ENCODE measurements around the gene PRKCE.
A peak's percentile ranks its signal among the peaks of the same experiment; 100 is the strongest.

PRKCE gene

DNA sequence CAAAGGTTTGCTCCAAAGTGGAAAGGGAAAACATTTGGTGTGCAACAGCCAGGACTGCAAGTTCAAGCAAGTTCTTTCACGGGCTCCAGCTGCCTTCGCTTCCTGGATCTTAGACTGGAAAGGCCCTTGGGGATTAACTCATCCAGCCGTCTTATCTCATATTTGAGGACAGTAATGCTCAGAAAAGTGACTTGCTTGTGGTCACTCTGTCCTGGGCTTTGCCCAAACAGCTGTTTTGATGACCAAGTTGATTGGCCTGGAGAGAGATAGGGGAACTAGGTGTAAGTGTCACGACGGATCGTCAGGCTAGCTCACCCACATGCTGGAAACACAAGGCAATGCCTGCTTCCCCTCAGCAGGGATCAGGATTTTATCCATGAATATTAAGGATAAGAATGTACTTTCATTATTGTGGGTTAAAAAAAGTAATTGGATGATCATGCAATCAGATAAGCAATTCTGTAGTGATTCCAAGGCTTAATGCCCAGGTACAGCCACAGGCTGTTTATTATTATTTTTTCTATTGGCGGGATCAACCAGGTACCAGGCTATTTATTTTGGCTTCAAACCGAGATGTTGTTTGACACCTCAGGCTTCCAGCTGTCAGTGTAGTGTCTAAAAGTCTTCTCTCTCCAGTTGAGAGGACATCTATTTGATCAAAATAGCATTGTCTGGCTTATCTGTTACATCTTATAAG lies 483.2 kb downstream of the PRKCE start:
- no peak overlapping the region for H3K4me3 Mint-ChIP-seq
- no peaks in the 10 kb centered on the region for H3K4me1 Mint-ChIP-seq
- no peak for DNase-seq (ENCODE audit: low spot score in 2 of 2)
- ATAC-seq: no peak
- no peaks in the 10 kb centered on the region for H3K9me3 Mint-ChIP-seq
- peaks cover 4% of the 10 kb centered on the region for H3K36me3 Mint-ChIP-seq
- H3K27ac Mint-ChIP-seq: no peak overlapping the region

DNA sequence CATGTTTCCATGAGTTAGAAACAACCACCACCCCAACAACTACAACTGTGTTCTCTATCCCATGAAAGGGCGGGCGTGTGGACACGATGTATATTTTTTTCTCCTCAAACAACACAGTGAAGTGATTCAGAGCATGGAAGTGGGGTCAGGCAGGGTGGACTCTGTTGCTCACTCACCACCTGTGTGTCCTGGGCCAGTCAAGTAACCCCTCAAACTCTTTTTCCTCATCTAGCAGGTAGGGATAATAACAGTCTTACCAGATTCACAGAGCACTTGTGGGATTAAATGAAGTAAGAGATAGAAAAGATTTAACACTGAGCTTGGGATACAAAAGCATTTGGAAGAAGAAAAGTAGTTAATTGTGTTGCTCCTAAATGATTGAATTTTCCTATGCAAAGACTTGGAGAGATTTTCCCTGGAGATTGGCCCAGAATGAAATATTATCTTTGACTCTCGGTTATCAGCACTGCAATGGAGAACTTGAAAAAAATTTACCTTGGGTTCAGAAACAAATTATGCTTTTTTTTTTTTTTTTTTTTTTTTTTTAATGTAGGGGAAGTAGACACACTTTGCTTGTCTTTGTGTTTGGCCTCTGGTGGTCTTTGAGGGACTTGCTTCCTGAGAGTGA lies 483.9 kb downstream of the PRKCE start:
- no peak for DNase-seq (ENCODE audit: low spot score in 2 of 2)

DNA sequence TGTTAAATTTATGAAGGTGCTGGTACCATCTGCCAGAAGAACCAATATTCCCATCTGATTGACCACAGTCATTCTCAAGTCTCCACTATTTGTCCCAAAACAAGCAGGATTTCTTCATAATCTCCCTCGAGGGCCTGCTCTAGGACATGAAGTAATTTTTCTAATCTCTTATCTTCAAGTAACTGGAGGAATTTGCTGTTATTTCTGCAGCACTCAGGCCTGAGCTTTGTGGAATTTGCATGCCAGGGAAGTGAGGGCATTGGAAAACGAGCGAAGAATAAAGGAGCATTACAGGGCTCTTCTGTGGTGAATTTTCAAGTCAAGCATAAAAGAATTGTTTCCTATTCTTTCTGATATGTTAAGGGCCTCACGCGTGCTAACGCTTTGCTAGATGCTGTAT lies 484.5 kb downstream of the PRKCE start:
- Mint-ChIP-seq H3K9me3 (no peaks in the 10 kb centered on the region), H3K4me3 (no peak overlapping the region), H3K4me1 (no peaks in the 10 kb centered on the region), H3K36me3 (peaks cover 4% of the 10 kb centered on the region), H3K27ac (no peak overlapping the region)
- DNase-seq (ENCODE audit: low spot score in 2 of 2) (no peak), ATAC-seq (no peak)

More for the DNA sequence above, 483.9 kb downstream of the PRKCE start:
- no peak for ATAC-seq
- H3K27ac Mint-ChIP-seq: no peak overlapping the region
- H3K4me1 Mint-ChIP-seq: no peaks in the 10 kb centered on the region
- peaks cover 4% of the 10 kb centered on the region for H3K36me3 Mint-ChIP-seq
- no peaks in the 10 kb centered on the region for H3K9me3 Mint-ChIP-seq
- H3K4me3 Mint-ChIP-seq: no peak overlapping the region

DNA sequence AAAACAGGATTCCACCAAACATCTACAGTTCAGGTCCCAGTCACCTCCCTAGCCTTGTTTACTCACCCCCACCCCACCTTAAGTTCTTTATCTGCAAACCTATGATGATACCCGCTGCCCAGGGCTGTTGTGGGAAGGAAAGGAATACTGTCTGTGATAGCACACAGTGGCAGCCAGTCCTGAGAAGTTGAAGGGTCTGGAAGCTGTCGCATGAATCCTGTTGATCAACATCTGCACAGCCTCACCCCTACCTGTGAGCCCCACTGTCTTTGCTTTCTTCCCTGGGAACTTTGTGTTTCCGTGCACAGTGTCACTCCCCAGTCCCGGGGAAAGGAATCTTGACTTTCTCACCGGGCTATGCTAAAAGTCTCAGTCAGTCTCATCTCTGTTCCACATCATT lies 485.0 kb downstream of the PRKCE start:
- no peaks in the 10 kb centered on the region for H3K4me1 Mint-ChIP-seq
- no peak overlapping the region for H3K27ac Mint-ChIP-seq
- H3K36me3 Mint-ChIP-seq: peaks cover 4% of the 10 kb centered on the region
- DNase-seq (ENCODE audit: low spot score in 2 of 2): no peak
- no peak for ATAC-seq
- H3K9me3 Mint-ChIP-seq: no peaks in the 10 kb centered on the region
- no peak overlapping the region for H3K4me3 Mint-ChIP-seq

DNA sequence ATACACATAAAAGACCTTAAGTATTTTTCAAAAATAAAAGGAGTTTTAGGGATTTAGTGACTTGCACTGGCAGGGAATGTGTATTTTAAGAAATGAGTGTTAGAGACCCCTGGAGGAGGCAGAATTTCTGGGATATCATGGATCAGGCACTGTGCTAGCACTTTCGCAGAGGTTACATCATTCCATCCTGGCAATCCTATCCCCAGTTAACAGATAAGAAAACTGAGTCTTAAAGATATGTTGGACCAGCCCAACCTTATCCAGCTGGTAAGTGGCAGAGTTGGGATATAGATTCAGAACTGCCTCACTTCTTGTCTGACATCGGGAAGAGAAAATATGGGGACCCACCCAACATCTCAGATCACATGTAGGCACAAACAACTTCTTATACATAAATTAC lies 485.5 kb downstream of the PRKCE start:
- Mint-ChIP-seq H3K27ac (no peak overlapping the region), H3K9me3 (no peaks in the 10 kb centered on the region), H3K4me3 (no peak overlapping the region), H3K4me1 (no peaks in the 10 kb centered on the region), H3K36me3 (peaks cover 4% of the 10 kb centered on the region)
- no peak for ATAC-seq
- no peak for DNase-seq (ENCODE audit: low spot score in 2 of 2)

DNA sequence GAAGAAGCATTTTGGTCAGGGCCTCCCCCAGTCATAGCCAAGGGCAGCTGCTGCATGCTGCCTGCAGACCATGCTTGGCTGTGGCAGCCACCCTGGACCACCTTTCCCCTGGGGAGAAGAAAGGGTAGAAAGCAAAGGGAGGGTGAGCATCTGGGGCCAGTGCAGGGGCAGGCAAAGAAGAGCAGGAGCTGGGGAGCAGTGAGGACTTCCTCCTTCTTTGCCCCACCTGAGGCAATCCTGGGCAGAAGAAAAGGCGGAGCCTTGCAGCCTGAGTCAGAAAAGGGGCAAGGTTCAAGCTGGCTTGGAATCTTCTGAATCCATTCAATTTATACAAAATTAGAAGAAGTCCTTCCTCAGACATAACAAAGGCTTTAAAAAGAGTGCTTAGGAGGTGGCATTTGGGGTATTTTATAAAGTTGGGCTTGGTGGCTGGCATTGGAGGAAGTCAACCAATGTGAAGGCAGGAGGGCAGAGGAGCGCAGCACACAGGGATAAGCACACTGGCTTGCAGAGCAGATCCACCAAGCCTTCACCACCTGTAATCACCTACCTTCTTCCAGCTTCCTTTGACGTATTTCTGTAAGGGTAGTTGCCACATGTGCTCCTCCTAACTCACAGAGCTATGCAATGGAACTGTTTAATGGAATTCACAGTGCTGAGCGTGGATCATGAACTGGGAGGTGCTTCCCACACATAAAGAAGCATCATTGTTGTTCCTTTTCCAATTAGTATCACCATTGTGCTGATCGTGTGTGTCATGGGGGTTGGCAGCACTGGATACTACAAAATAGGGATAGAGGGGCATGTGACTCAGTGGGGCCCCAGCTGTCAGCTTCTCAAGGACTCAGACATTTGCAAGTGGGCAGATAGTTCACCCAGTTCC lies 491.3 kb downstream of the PRKCE start:
- ATAC-seq: no peak

DNA sequence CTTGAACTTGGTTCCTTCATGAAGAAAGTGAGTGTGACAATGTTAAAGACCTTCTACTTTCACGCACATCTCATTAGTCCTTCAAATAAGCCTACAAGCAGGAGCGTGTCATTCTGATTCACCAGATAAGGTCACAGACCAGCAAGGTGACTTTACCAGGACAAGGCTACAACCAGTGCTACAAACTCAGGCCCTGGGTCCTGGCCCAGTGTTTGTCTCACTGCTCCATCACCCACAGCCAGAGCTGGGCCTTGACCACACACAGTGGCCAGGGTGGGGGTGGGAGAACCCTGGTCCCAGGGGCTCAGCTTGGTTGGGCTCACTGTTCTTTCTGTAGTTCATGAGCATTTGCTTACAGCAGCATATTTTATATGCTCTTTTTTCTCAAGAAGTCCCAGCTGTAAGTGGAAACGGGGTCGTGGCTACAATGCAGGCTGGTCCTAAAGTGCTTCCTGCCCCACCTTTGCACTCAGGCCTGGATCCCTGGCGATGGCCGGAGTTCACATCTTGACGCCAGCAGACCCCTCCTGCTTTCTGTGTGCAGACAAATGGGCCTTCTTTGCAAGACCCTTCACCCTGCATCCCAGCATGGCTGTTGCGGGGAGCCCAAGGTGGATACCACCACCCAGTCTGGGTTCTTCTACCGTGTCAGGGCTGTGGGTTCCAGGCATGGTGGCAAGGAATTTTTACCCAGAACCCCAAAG lies 492.1 kb downstream of the PRKCE start:
- Mint-ChIP-seq H3K9me3 (no peaks in the 10 kb centered on the region), H3K27ac (peak overlapping the region; percentile 82), H3K4me3 (no peak overlapping the region), H3K36me3 (peaks cover 30% of the 10 kb centered on the region), H3K4me1 (peaks cover 54% of the 10 kb centered on the region)
- ATAC-seq (peak; percentile 33), DNase-seq (ENCODE audit: low spot score in 2 of 2) (no peak)

More for the DNA sequence above, 491.3 kb downstream of the PRKCE start:
- H3K36me3 Mint-ChIP-seq: peaks cover 25% of the 10 kb centered on the region
- no peak overlapping the region for H3K4me3 Mint-ChIP-seq
- peaks cover 54% of the 10 kb centered on the region for H3K4me1 Mint-ChIP-seq
- H3K27ac Mint-ChIP-seq: peak overlapping the region; percentile 82
- no peak for DNase-seq (ENCODE audit: low spot score in 2 of 2)
- no peaks in the 10 kb centered on the region for H3K9me3 Mint-ChIP-seq

DNA sequence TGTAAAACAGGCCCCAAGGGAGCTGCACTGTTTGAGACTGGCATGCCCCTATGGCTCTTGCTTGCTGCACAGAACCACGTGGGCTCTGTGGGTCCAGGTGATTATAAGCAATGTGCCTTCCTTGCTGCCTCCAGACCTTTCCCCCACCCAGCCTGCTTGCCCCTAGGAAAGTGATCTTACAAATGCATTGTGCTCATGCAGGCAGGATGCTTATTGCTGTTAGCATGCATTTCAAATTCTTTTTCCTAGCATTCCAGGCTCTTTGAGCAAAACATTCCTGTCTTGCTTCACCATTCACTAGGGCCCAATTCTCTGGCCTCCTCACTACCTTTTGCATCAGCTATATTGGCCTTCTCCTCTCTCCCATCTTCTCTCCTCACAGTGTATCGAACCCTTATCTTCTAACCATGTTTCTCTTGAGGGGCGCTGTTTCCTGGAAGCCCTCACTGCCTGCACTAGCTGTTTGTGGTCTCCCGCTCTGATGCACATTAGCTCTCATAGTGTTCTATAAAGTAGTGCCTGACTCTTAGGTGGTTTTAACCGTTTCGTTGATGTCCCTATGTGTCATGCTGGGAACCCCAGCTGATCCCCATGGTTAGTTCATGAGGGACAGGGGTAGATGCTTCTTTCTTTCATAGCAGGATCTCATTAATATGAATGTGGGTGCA lies 492.8 kb downstream of the PRKCE start:
- Mint-ChIP-seq H3K4me1 (peaks cover 54% of the 10 kb centered on the region), H3K4me3 (peak overlapping the region; percentile 32), H3K27ac (peak overlapping the region; percentile 46), H3K36me3 (peaks cover 30% of the 10 kb centered on the region), H3K9me3 (no peaks in the 10 kb centered on the region)
- peak; percentile 95 for ATAC-seq
- DNase-seq (ENCODE audit: low spot score in 2 of 2): peak in 1 of 2 donors; percentile 70

DNA sequence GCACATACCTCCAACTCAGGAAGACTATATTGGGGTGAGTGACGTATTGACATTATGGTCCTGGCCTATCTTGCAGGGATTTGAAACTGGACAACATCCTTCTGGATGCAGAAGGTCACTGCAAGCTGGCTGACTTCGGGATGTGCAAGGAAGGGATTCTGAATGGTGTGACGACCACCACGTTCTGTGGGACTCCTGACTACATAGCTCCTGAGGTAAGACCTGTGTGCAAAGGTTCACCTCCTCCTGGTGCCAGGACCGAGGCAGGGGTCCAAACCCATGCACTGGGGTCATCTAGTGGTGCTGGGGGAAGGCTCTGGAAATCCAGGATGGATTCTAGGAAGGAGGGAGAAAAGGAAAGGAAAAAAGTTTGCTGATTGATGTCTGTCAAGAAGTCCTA lies 493.5 kb downstream of the PRKCE start:
- DNase-seq (ENCODE audit: low spot score in 2 of 2) (no peak), ATAC-seq (no peak)
- Mint-ChIP-seq H3K4me1 (peaks cover 56% of the 10 kb centered on the region), H3K9me3 (no peaks in the 10 kb centered on the region), H3K4me3 (peak overlapping the region; percentile 32), H3K27ac (peak overlapping the region; percentile 46), H3K36me3 (peaks cover 32% of the 10 kb centered on the region)

DNA sequence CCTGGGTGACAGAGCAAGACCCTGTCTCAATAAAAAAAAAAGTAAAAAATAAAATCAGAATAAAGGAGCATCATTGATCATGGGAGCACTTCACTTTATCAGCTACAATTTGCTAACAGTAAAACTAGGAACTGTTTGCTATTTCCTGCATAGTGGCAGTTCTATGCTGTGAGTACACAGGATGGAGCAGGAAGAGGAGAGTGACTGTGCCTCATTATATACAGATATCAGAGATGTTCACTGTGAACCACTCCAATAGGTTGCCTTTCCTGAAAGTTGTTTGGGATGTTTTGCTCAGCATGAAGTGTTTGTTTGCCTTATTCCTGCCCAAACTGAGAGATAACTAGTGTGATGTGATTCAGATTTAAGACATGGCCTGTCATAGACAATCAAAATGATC lies 494.4 kb downstream of the PRKCE start:
- H3K4me3 Mint-ChIP-seq: peak overlapping the region; percentile 32
- peaks cover 40% of the 10 kb centered on the region for H3K36me3 Mint-ChIP-seq
- peaks cover 64% of the 10 kb centered on the region for H3K4me1 Mint-ChIP-seq
- ATAC-seq (no peak), DNase-seq (ENCODE audit: low spot score in 2 of 2) (no peak)
- peak overlapping the region; percentile 75 for H3K27ac Mint-ChIP-seq
- no peaks in the 10 kb centered on the region for H3K9me3 Mint-ChIP-seq

DNA sequence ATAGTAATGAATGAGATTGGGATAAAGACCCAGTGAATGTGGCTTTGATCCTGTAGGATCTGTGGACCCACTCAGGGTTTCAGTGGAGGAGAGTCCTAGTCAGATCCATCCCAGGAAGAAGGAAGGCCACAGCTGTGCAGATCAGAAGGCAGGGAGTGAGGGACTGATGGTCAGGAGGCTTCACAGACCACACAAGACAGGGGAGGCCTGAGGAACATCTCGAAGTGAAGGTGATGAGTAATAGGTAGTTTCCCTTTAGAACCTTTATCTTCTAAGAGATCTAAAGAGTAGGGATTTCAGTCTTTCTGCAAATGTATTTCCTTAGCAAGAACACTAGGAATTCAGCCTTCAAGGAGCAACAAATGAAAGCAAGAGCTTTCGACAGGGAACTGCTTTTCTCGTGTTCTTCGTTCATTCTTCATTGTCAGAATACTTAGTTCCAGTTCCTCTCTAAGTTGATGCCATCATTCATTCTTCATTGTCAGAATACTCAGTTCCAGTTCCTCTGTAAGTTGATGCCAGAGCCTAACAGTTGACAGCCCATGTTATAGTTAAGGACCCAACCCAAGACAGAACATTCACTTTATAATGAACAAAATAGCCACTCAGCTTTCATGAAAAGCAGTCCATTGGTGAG lies 495.5 kb downstream of the PRKCE start:
- DNase-seq (ENCODE audit: low spot score in 2 of 2) (no peak), ATAC-seq (peak; percentile 36)
- H3K9me3 Mint-ChIP-seq: no peaks in the 10 kb centered on the region

DNA sequence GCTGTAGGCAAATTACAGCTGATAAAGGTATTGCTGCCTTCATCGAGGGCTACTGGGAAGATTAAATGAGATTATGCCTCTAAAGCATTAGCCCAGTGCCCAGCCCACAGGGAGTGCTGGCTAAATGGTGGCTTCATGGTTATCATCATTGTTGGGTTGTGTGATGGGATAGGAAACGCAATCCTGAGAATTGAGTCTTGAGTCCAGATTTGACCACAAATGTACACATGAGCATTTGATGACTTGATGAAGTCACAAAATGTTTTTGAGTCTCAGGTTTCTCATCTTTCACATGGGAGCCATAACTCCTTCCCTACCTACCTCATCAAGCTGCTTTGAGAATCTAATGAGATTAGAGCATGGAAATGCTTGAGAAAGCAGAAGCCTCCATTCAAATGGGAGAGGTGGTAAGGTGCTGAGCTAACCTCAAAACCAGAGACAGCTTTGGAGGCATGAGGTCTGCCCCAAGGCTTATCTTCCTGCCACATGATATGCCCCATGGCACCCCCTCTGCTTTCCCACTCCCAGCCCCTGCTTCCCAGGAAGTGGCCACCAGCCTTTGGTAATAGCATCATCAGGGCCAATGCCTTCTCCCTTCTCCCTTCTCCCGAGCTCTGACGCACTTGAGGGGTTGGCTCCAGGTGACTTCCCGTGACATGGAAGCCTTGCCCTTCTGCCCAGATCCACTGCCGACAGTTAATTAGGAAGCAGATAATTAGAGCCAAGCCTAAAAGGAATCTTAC lies 496.3 kb downstream of the PRKCE start:
- peaks cover 60% of the 10 kb centered on the region for H3K4me1 Mint-ChIP-seq
- no peak overlapping the region for H3K27ac Mint-ChIP-seq
- H3K36me3 Mint-ChIP-seq: peaks cover 55% of the 10 kb centered on the region
- no peak for ATAC-seq
- H3K4me3 Mint-ChIP-seq: peak overlapping the region; percentile 32
- no peaks in the 10 kb centered on the region for H3K9me3 Mint-ChIP-seq
- DNase-seq (ENCODE audit: low spot score in 2 of 2): no peak

More for the DNA sequence above, 495.5 kb downstream of the PRKCE start:
- Mint-ChIP-seq H3K4me1 (peaks cover 69% of the 10 kb centered on the region), H3K27ac (peak overlapping the region; percentile 75), H3K4me3 (peak overlapping the region; percentile 32), H3K36me3 (peaks cover 47% of the 10 kb centered on the region)

DNA sequence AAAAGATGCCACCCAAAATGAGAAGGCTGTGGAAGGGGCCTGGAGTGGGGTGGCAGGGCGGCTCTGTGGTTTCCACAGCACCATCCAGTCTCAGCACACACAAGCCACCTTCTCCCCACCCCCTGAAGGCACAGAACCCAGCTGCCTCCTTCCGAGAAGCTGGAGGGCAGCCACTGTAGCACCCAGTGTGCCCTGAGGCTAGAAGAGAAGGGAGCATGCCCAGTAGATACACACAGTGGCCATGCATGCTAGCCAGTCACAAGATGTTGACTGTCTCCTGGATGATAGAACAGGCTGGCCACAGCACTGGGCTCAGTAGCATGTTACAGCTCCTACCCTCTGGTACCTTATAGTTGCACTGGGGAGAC lies 496.9 kb downstream of the PRKCE start:
- ATAC-seq (no peak), DNase-seq (ENCODE audit: low spot score in 2 of 2) (no peak)
- H3K4me3 Mint-ChIP-seq: no peak overlapping the region
- no peaks in the 10 kb centered on the region for H3K9me3 Mint-ChIP-seq
- H3K4me1 Mint-ChIP-seq: peaks cover 55% of the 10 kb centered on the region
- H3K36me3 Mint-ChIP-seq: peaks cover 59% of the 10 kb centered on the region
- H3K27ac Mint-ChIP-seq: no peak overlapping the region
